Uterus (tissue), 2 donors: ENCODE measurements around the gene WDR45B.

Source experiments
- CTCF ChIP-seq, 4 experiments: fragments of 200-600 bp in 2 of 4; fragments of 450-650 bp in 2 of 4; sonication (generic) in 2 of 4; IDR thresholded peaks; one replicate each; pipeline ENCODE4 v1.5.1; 2016 to 2019; ENCODE audit warnings: antibody characterized with exemption in 4 of 4, mild to moderate bottlenecking in 2 of 4, moderate library complexity in 1 of 4
- POLR2A ChIP-seq, 2 donors: fragments of 450-650 bp; IDR thresholded peaks; one replicate each; pipeline ENCODE4 v1.6.1; 2016; ENCODE audit warnings: antibody characterized with exemption in 2 of 2, mild to moderate bottlenecking in 1 of 2, moderate library complexity in 1 of 2

GRCh38 chr17:82675476-82676245 lies 27.4 kb upstream of the WDR45B start:
- TF ChIP-seq CTCF (IDR thresholded peaks at IDR 0.05), result no peak
- TF ChIP-seq POLR2A (IDR thresholded peaks at IDR 0.05), result no peak
